Keratinocyte (primary cell): ENCODE measurements around the gene PCDHA4.

Experiments
- CTCF ChIP-seq, 3 experiments: IDR thresholded peaks in 1 of 3; conservative IDR thresholded peaks in 1 of 3; optimal IDR thresholded peaks in 1 of 3; 2 replicates in 2 of 3; 3 replicates in 1 of 3; pipeline versions ENCODE3 to v1.5.1; 2011; ENCODE audit warnings: low read length in 3 of 3, mild to moderate bottlenecking in 3 of 3, moderate library complexity in 2 of 3, control low read depth in 1 of 3, inconsistent platforms in 1 of 3; ENCODE audit not compliant: insufficient read depth in 2 of 3; ENCODE audit errors: extremely low read depth in 1 of 3
- EZH2 ChIP-seq: IDR thresholded peaks from one replicate; pipeline ENCODE4 v1.6.1; 2012; ENCODE audit warnings: inconsistent platforms, mild to moderate bottlenecking, low read length, moderate library complexity

- TF ChIP-seq CTCF (optimal IDR thresholded peaks at IDR 0.05 in 1 of 3, IDR thresholded peaks at IDR 0.05 in 1 of 3, conservative IDR thresholded peaks at IDR 0.05 in 1 of 3; ENCODE audit: extremely low read depth in 1 of 3, insufficient read depth in 2 of 3, low read length in 3 of 3): no peak
- TF ChIP-seq EZH2: no peak
These were observed 26.4 kb upstream of the PCDHA4 start for GRCh38 chr5:140780512-140780911.
